ENCODE data around the gene TTBK1.
A peak's percentile ranks its signal among the peaks of the same experiment; 100 is the strongest.

Gene TTBK1

GRCh38 chr6:43310624-43311023 is 67.3 kb downstream of the TTBK1 start:
- peaks cover 12% of the 10 kb centered on the region for H3K36me3 ChIP-seq (replicated peaks; ENCODE audit: low read depth, low read length)
- H3K4me1 ChIP-seq (ENCODE audit: low read length): peaks cover 62% of the 10 kb centered on the region
- H3K4me3 ChIP-seq (ENCODE audit: low read length): peak overlapping the region; percentile 11; the same call in 1 of the 2 replicates
- no peaks in the 10 kb centered on the region for H3K79me2 ChIP-seq (ENCODE audit: low read length)
- no peak for TF ChIP-seq CTCF (IDR thresholded peaks at IDR 0.05; ENCODE audit: low read depth, low read length)
- TF ChIP-seq EZH2phosphoT487 (IDR thresholded peaks at IDR 0.05; ENCODE audit: low read depth): no peak
- no peaks in the 10 kb centered on the region for H3K9me3 ChIP-seq (ENCODE audit: insufficient read depth, low read length)
- no peak overlapping the region for H3K9ac ChIP-seq (ENCODE audit: low read length)
- peak overlapping the region; percentile 50 for H3K27ac ChIP-seq (ENCODE audit: low read length)
- H4K20me1 ChIP-seq (ENCODE audit: insufficient read depth, low read length): no peaks in the 10 kb centered on the region
- H2AFZ ChIP-seq (ENCODE audit: low read depth, low read length): no peak overlapping the region
- no peaks in the 10 kb centered on the region for H3K27me3 ChIP-seq (ENCODE audit: low read depth, low read length)
- H3K4me2 ChIP-seq (ENCODE audit: low read length): peak overlapping the region; percentile 52

GRCh38 chr6:43311666-43312065 is 68.4 kb downstream of the TTBK1 start:
- no peaks in the 10 kb centered on the region for H3K27me3 ChIP-seq (ENCODE audit: low read depth, low read length)
- no peak overlapping the region for H3K27ac ChIP-seq (ENCODE audit: low read length)
- no peak overlapping the region for H3K4me3 ChIP-seq (ENCODE audit: low read length)
- H3K9me3 ChIP-seq (ENCODE audit: insufficient read depth, low read length): no peaks in the 10 kb centered on the region
- H3K4me2 ChIP-seq (ENCODE audit: low read length): no peak overlapping the region
- H2AFZ ChIP-seq (ENCODE audit: low read depth, low read length): no peak overlapping the region
- peaks cover 70% of the 10 kb centered on the region for H3K4me1 ChIP-seq (ENCODE audit: low read length)
- TF ChIP-seq CTCF (IDR thresholded peaks at IDR 0.05; ENCODE audit: low read depth, low read length): no peak
- TF ChIP-seq EZH2phosphoT487 (IDR thresholded peaks at IDR 0.05; ENCODE audit: low read depth): no peak
- H3K9ac ChIP-seq (ENCODE audit: low read length): no peak overlapping the region
- H3K36me3 ChIP-seq (replicated peaks; ENCODE audit: low read depth, low read length): peaks cover 16% of the 10 kb centered on the region
- no peaks in the 10 kb centered on the region for H3K79me2 ChIP-seq (ENCODE audit: low read length)
- H4K20me1 ChIP-seq (ENCODE audit: insufficient read depth, low read length): no peaks in the 10 kb centered on the region

DNA sequence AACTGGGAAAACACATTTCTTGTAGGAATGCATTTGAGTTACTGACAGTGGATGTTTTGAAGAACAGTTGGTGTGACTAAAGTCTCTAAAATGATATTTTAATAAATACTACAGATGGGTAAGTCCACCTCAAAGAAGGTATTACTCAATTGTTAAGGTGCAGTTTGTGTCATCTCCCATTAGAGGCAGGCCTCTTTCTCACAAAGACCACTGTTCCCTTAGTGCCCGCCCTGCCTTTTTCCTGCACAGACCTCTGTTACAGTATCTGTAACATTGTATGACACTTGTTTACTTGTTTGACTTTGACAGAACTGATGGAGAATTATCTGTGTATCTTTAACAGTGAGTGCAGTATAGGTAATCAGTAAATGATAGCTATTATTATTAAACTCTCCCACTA is 70.5 kb downstream of the TTBK1 start:
- Histone ChIP-seq H3K36me3 (replicated peaks; ENCODE audit: low read depth, low read length) (peaks cover 25% of the 10 kb centered on the region), H4K20me1 (ENCODE audit: insufficient read depth, low read length) (no peaks in the 10 kb centered on the region), H3K79me2 (ENCODE audit: low read length) (no peaks in the 10 kb centered on the region), H3K4me3 (ENCODE audit: low read length) (no peak overlapping the region), H3K27ac (ENCODE audit: low read length) (peak overlapping the region; percentile 50; the same call in 1 of the 2 replicates), H3K9ac (ENCODE audit: low read length) (no peak overlapping the region), H3K4me1 (ENCODE audit: low read length) (peaks cover 82% of the 10 kb centered on the region), H3K4me2 (ENCODE audit: low read length) (no peak overlapping the region), H3K9me3 (ENCODE audit: insufficient read depth, low read length) (no peaks in the 10 kb centered on the region), H2AFZ (ENCODE audit: low read depth, low read length) (no peak overlapping the region), H3K27me3 (ENCODE audit: low read depth, low read length) (no peaks in the 10 kb centered on the region)
- no peak for TF ChIP-seq CTCF (IDR thresholded peaks at IDR 0.05; ENCODE audit: low read depth, low read length)
- no peak for TF ChIP-seq EZH2phosphoT487 (IDR thresholded peaks at IDR 0.05; ENCODE audit: low read depth)

DNA sequence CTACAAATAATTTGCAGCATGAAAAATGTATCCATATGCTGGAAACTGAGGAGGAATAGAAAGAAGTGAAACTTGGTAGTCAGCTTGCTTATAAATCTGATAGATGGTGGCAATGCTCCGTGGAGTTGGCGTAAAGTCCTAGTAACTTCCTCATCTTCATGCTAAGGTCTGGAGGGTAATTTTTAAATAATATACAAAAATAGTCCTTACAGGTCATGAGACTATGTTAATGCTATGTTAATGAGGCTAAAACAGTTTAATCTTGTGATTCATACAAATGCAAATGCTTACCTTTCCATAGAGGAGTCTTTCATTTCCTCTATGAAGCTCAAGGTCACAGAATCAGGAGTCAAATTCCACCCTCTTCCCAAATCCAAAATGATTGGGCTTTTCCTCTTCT is 74.7 kb downstream of the TTBK1 start:
- Histone ChIP-seq H4K20me1 (ENCODE audit: insufficient read depth, low read length) (no peaks in the 10 kb centered on the region), H3K27me3 (ENCODE audit: low read depth, low read length) (no peaks in the 10 kb centered on the region), H3K9ac (ENCODE audit: low read length) (no peak overlapping the region), H3K9me3 (ENCODE audit: insufficient read depth, low read length) (no peaks in the 10 kb centered on the region), H3K79me2 (ENCODE audit: low read length) (no peaks in the 10 kb centered on the region), H3K27ac (ENCODE audit: low read length) (peak overlapping the region; percentile 33), H3K4me2 (ENCODE audit: low read length) (peak overlapping the region; percentile 40), H3K4me1 (ENCODE audit: low read length) (peaks cover 62% of the 10 kb centered on the region), H3K4me3 (ENCODE audit: low read length) (no peak overlapping the region), H2AFZ (ENCODE audit: low read depth, low read length) (no peak overlapping the region), H3K36me3 (replicated peaks; ENCODE audit: low read depth, low read length) (peaks cover 19% of the 10 kb centered on the region)
- TF ChIP-seq CTCF (IDR thresholded peaks at IDR 0.05; ENCODE audit: low read depth, low read length) (no peak), EZH2phosphoT487 (IDR thresholded peaks at IDR 0.05; ENCODE audit: low read depth) (no peak)

All from OCI-LY3 (cell line).